GM18507 (cell line): ENCODE results near the gene SORBS1.
"Not testable (repeated sequence)": the region's sequence is repeated elsewhere in the genome, so short reads cannot be mapped to it uniquely, and the experiment has no call there.

Experiments
- DNase-seq: peaks from one replicate; pipeline ENCODE4 v3.0.0; 2011; ENCODE audit warnings: low read depth; ENCODE audit not compliant: insufficient read length; ENCODE audit errors: extremely low spot score
- FAIRE-seq: peaks from 2 replicates; lab custom pipeline; 2011; peaks lifted over from hg19 to GRCh38; lab: Jason Lieb, UNC

Gene SORBS1

DNA sequence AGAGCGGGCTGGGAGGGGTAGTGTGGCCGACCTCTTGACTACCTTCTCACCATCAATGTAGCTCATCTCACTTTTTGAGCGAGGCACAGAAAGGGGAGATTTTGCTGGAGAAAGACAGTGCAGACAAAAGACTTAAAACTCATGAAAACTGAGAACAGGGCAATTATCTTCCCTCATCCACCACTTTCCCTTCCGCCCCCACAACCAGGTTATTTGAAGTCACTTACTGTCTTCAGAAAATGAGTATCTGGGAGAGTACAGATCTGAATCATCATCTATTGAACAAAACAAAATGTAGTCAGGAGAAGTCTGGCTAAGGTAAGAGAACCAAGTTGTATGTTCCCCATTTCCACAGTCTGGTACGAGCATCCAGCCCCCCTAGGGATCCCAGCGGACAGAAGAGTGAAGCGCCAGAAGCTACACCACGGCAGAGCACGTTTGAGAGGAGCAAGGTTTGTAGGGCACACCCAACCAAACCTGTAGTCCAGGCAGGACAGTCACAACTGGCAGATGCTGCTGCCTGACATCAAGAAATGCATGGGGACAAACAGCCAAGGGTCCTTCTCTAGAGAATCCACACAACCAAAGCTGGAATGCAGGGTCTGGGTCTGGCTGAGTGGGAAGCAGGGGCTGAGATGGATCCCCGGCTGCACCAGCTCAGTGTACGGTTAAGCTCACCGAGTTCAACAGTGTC, 177.0 kb downstream of the SORBS1 start:
- DNase-seq (no peak), FAIRE-seq (no peak)

DNA sequence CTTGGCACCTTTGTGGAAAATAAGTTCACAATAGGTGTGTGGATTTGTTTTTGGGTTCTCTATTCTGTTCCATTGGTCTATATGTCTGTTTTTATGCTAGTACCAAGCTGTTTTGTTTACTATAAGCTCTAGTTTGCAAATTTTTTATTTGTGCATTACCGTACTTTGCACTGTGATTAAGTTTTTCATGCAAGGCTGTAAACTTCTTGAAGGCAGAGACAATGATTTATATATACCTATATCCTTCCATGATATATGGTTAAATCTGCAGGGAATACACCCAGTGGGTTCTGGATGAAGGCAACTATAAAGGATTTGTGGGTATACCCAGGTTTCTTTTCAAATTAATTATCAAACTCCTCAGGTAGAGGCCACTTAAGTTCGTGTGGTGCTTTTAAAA, 178.6 kb downstream of the SORBS1 start:
- no peak for DNase-seq
- FAIRE-seq = no peak

DNA sequence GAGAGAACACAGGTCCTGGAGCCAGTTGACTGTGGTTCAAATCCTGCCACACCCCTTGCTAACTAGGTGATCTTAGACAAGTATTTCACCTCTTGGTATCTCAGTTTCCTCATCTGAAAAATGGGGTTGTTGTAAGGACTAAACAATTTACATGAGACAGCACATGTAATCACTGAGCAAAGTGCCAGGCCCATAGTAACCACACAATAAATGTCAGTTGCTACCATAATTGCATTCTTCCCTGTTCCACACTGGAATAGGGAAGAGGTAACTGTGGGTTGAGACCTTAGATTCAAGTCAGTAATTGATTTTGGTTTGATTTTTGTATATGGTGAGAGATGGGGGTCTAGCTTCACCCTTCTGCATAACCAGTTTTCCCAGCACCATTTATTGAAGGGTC, 179.0 kb downstream of the SORBS1 start:
- FAIRE-seq (no peak), DNase-seq (no peak)

- FAIRE-seq = no peak
- no peak for DNase-seq
Measured at GRCh38 chr10:95377950-95378349, 183.2 kb downstream of the SORBS1 start.

- FAIRE-seq = no peak
- DNase-seq = no peak
Measured at GRCh38 chr10:95375418-95375817, 185.8 kb downstream of the SORBS1 start.

- FAIRE-seq (peak; percentile 96), DNase-seq (peak; percentile 60)
Measured at GRCh38 chr10:95374597-95375209, 186.5 kb downstream of the SORBS1 start.

GRCh38 chr10:95373660-95374059, 187.5 kb downstream of the SORBS1 start:
- no peak for FAIRE-seq

GRCh38 chr10:95364342-95364741, 196.8 kb downstream of the SORBS1 start:
- DNase-seq (no peak), FAIRE-seq (no peak)

More at GRCh38 chr10:95373660-95374059, 187.5 kb downstream of the SORBS1 start:
- no peak for DNase-seq

GRCh38 chr10:95363303-95363912, 197.8 kb downstream of the SORBS1 start:
- peak; percentile 94 for FAIRE-seq
- DNase-seq = peak; percentile 65

DNA sequence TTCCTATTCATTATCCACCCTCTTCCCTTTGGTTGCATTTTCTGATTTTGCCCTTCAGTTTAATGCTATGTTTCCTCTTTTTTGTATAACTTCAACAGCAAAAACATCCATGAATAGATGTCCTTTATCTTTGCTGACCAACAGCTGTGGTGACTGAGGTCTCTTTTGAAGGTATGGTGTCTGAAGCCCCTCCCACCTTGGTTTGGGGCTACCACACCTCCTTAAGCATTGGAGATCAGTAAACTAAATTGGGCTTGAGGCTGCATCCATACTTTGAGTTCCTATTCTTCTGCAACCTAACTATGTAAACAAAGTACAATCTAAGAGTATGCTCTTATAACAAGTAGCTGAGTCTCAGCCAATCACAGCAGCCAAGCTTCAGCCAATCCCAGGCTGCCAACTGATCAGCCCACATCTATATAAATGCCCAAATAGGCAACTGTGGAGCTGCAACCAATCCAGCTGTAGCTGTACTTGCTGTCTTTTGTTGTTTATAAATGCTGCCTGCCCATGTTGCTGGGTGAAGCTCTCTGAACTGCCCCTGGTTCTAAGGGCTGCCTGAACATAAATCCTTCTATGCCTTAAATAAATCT, 201.0 kb downstream of the SORBS1 start:
- FAIRE-seq (peak; percentile 61), DNase-seq (no peak)

DNA sequence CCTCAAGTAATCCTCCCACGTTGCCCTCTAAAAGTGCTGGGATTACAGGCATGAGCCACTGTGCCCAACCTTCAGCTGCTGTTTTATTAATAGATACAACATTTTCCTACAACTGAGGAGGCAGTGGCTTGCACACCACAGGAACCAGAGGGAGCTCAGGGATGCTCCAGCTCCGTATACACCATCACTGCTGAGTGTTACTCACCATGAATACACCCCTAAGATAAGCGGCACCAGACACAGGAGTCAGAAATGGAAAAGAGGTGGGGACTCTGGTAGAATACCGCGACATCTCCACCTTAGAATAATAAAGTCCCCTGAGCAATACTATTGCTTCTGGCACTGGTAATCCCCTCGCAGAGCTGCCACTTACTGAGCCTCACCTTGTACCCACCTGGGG, 201.7 kb downstream of the SORBS1 start:
- FAIRE-seq (no peak), DNase-seq (no peak)

GRCh38 chr10:95356190-95356955, 204.8 kb downstream of the SORBS1 start:
- DNase-seq = no peak
- FAIRE-seq = no peak

- DNase-seq (no peak), FAIRE-seq (no peak)
Measured at GRCh38 chr10:95355301-95355700, 205.9 kb downstream of the SORBS1 start.

- DNase-seq (no peak), FAIRE-seq (no peak)
Measured at GRCh38 chr10:95354110-95354509, 207.1 kb downstream of the SORBS1 start.

DNA sequence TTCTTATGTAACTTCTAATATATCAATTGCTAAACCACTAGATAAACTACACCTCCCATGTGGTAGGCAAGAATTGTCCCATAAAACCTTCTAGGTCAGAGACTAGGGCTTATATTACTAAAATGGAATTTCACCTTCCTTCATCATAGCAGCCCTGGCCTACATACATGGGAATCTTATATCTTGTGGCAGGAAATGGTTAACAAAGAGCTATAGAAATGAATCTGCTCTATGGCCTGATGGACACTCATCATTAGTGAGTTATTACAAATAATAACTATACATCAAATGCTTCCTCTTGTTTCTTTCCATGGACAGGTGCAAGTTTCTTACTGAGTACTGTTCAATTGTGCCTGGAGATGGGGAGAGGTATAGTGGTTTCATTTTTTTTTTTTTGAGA, 208.0 kb downstream of the SORBS1 start:
- DNase-seq (no peak), FAIRE-seq (no peak)

DNA sequence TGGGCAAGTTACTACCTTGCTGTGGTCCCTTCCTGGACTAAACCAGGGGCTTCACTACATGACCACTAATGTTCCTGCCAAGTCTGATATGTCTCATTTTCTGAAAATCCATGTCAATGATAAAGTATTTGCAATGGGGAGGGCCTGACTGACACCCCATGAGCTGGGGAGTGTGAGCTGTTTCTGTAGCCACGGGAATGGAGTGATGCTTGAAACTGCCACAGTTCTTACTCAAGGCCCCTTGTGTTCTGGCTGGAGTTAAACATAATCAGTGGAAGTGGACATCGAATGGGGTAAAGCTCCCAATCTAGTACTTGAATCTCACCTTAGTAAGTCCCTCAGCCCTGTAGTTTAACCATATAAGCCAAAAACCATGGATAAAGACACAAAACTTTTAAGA, 208.5 kb downstream of the SORBS1 start:
- no peak for DNase-seq
- FAIRE-seq = no peak

GRCh38 chr10:95350830-95351228, 210.3 kb downstream of the SORBS1 start:
- no peak for FAIRE-seq
- no peak for DNase-seq

DNA sequence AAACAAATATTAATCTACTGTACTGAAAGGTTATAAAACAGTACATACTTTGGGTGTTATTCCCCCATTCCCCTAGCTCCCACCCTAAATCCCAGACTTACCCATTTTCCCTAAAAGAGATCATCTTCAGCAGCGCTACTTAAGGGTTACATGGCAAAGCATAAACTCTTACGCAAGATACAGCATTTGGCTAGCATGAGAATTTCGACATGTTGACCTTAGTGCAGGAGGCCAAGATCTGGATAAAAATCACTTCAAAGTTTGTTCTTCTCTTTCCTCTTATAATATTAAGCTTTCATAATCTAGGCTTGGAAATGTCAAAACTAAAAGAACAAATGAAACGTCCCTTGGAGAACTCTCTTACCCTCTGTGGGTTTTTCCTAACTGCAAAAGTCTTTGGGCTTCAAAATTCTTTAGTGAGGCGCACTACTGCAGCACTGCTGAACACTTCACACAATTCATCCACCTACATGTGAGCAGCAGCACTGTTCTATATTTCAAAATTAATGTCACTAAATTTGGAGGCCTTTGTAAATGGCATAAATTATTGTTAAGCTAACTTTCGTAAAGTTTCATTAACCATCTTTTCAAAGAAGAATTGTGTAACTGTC, 210.8 kb downstream of the SORBS1 start:
- DNase-seq (no peak), FAIRE-seq (no peak)

GRCh38 chr10:95347402-95347766, 213.8 kb downstream of the SORBS1 start:
- not testable (repeated sequence) for DNase-seq, FAIRE-seq
